H1 (cell line): ENCODE data around the gene NEGR1. TPM values are rescaled to one million over a fixed set of nuclear protein-coding genes. Genes with fewer than 3 reads are reported as not detected.

ENCODE experiments used
- BRCA1 ChIP-seq: IDR thresholded peaks from 2 replicates; pipeline ENCODE4 v1.6.1; 2012; ENCODE audit warnings: low read depth, low read length, improper control_type of control experiment
- CTCF ChIP-seq, 3 experiments: IDR thresholded peaks; 1 replicate in 2 of 3; 2 replicates in 1 of 3; pipeline versions ENCODE4 v1.5.1 to v1.6.1; 2011; ENCODE audit warnings: low read length in 3 of 3, mild to moderate bottlenecking in 3 of 3, inconsistent platforms in 2 of 3, low read depth in 1 of 3, moderate library complexity in 1 of 3; ENCODE audit not compliant: insufficient read depth in 1 of 3; ENCODE audit errors: control extremely low read depth in 1 of 3
- PHF8 ChIP-seq: fragments of 200-600 bp; sonication (generic); conservative IDR thresholded peaks from 2 replicates; pipeline ENCODE4 v1.7.1; 2012; ENCODE audit warnings: low read depth, mild to moderate bottlenecking, inconsistent platforms, low read length, moderate library complexity
- RBBP5 ChIP-seq: IDR thresholded peaks from 2 replicates; pipeline ENCODE4 v1.7.1; 2012; ENCODE audit warnings: low read depth, mild to moderate bottlenecking, inconsistent platforms, low read length, moderate library complexity, borderline replicate concordance
- SAP30 ChIP-seq: fragments of 300-600 bp; sonication (generic); IDR thresholded peaks from 2 replicates; pipeline ENCODE4 v1.7.1; 2012; ENCODE audit warnings: low read length, moderate library complexity, mild to moderate bottlenecking, inconsistent platforms; ENCODE audit not compliant: insufficient read depth, insufficient replicate concordance
- TCF12 ChIP-seq: IDR thresholded peaks from 2 replicates; pipeline ENCODE4 v1.6.1; 2011; ENCODE audit warnings: low read depth, mild to moderate bottlenecking, low read length
- polyA plus RNA-seq, 7 experiments: library from polyadenylated mRNA; depleted of rRNA in 3 of 7; stranded (reverse) in 5 of 7; unstranded in 2 of 7; fragments of >200 nt in 5 of 7; fragments of 200-250 nt in 2 of 7; gene quantifications; 1 replicate in 5 of 7; 2 replicates in 1 of 7; 4 replicates in 1 of 7; pipeline versions ENCODE4 v1.2.1 to v1.2.3, GENCODE V29; 2011 to 2013; ENCODE audit warnings: missing spikeins in 2 of 7, mixed read lengths in 2 of 7
- total RNA-seq: library from RNA; stranded (reverse); fragmentation: NEBNext Ultra II Directional; extraction: Animal tissue kit (Norgen Biotek cat#: 25700); gene quantifications from 2 replicates; pipeline ENCODE4 v1.2.1, GENCODE V29; 2021

Gene NEGR1
- total and polyA plus RNA-seq, 2 of the 8 experiments (the other 6 are each of a cell fraction or from before 2014, with no cell fraction given), result 0.71 to 1.3 TPM

- TF ChIP-seq PHF8 (no peak), TCF12 (no peak), RBBP5 (no peak), CTCF (IDR thresholded peaks at IDR 0.05; ENCODE audit: control extremely low read depth in 1 of 3, insufficient read depth in 1 of 3, low read depth in 1 of 3, low read length in 3 of 3) (no peak), SAP30 (no peak), BRCA1 (no peak)
- TF ChIP-seq, all 59 proteins: peak for 0
Observed at GRCh38 chr1:72184099-72184701, 98.1 kb downstream of the NEGR1 start (continued).
